Mesenchymal stem cell (in vitro differentiated cells and primary cell): Measurements from ENCODE around the gene STEAP1B.

ENCODE experiments used
- DNase-seq: peaks from one replicate; pipeline ENCODE4 v3.0.0-alpha.2; 2013
- H2AFZ ChIP-seq: one replicate; pipeline ENCODE4 v1.6.1; 2013; ENCODE audit warnings: low read depth, mild to moderate bottlenecking, control low read depth, inconsistent platforms, low read length, moderate library complexity
- H2AK5ac ChIP-seq: 2 replicates; pipeline ENCODE4 v1.6.1; 2013; ENCODE audit warnings: low read length, moderate library complexity, mild to moderate bottlenecking, inconsistent platforms; ENCODE audit not compliant: severe bottlenecking
- H2BK120ac ChIP-seq: one replicate; pipeline ENCODE4 v1.6.1; 2013; ENCODE audit warnings: low read depth, mild to moderate bottlenecking, inconsistent platforms, low read length, moderate library complexity
- H2BK12ac ChIP-seq, 2 experiments: one replicate each; pipeline ENCODE4 v1.6.1; 2013; ENCODE audit warnings: inconsistent platforms in 2 of 2, low read length in 2 of 2, mild to moderate bottlenecking in 2 of 2, moderate library complexity in 2 of 2, control low read depth in 1 of 2
- H2BK15ac ChIP-seq: one replicate; pipeline ENCODE4 v1.6.1; 2013; ENCODE audit warnings: mild to moderate bottlenecking, low read depth, inconsistent platforms; ENCODE audit not compliant: poor library complexity, severe bottlenecking
- H2BK5ac ChIP-seq: 2 replicates; pipeline ENCODE4 v1.6.1; 2013; ENCODE audit warnings: low read depth, mild to moderate bottlenecking, low read length, control low read depth, inconsistent platforms; ENCODE audit not compliant: poor library complexity, severe bottlenecking
- H3K14ac ChIP-seq, 2 experiments: one replicate each; pipeline ENCODE4 v1.6.1; 2013; ENCODE audit warnings: inconsistent platforms in 2 of 2, low read length in 2 of 2, control low read depth in 1 of 2, mild to moderate bottlenecking in 1 of 2, moderate library complexity in 1 of 2
- H3K18ac ChIP-seq, 2 experiments: one replicate each; pipeline ENCODE4 v1.6.1; 2013; ENCODE audit warnings: inconsistent platforms in 2 of 2, low read length in 2 of 2, control low read depth in 1 of 2, low read depth in 1 of 2, mild to moderate bottlenecking in 1 of 2
- H3K23ac ChIP-seq, 2 experiments: one replicate each; pipeline ENCODE4 v1.6.1; 2013; ENCODE audit warnings: inconsistent platforms in 2 of 2, low read length in 2 of 2, mild to moderate bottlenecking in 2 of 2, moderate library complexity in 2 of 2, control low read depth in 1 of 2
- H3K27ac ChIP-seq: 2 replicates; pipeline ENCODE4 v1.5.1; 2013; ENCODE audit warnings: mild to moderate bottlenecking, moderate library complexity, low read length, control low read depth, inconsistent platforms; ENCODE audit not compliant: poor library complexity, severe bottlenecking
- H3K27me3 ChIP-seq, 2 experiments: 2 replicates each; pipeline versions ENCODE4 v1.6.1 to v1.7.0; 2013; ENCODE audit warnings: low read length in 2 of 2, mild to moderate bottlenecking in 2 of 2, moderate library complexity in 2 of 2, control low read depth in 1 of 2, inconsistent platforms in 1 of 2; ENCODE audit not compliant: control insufficient read depth in 1 of 2, insufficient read depth in 1 of 2
- H3K36me3 ChIP-seq, 2 experiments: 2 replicates each; pipeline versions ENCODE4 v1.6.1 to v1.7.0; 2013; ENCODE audit warnings: low read length in 2 of 2, control low read depth in 1 of 2, inconsistent platforms in 1 of 2, low read depth in 1 of 2, mild to moderate bottlenecking in 1 of 2; ENCODE audit not compliant: insufficient read depth in 2 of 2, control insufficient read depth in 1 of 2
- H3K4ac ChIP-seq, 2 experiments: one replicate each; pipeline ENCODE4 v1.6.1; 2013; ENCODE audit warnings: inconsistent platforms in 2 of 2, low read length in 2 of 2, mild to moderate bottlenecking in 2 of 2, moderate library complexity in 2 of 2, control low read depth in 1 of 2, low read depth in 1 of 2
- H3K4me1 ChIP-seq: 2 replicates; pipeline ENCODE4 v1.6.1; 2013; ENCODE audit warnings: low read depth, low read length, control low read depth; ENCODE audit not compliant: control insufficient read depth, insufficient read depth
- H3K4me2 ChIP-seq: 2 replicates; pipeline ENCODE4 v1.6.1; 2013; ENCODE audit warnings: low read length, mild to moderate bottlenecking, inconsistent platforms; ENCODE audit not compliant: poor library complexity, severe bottlenecking
- H3K4me3 ChIP-seq, 2 experiments: 2 replicates each; pipeline versions ENCODE4 v1.5.1 to v1.7.0; 2013; ENCODE audit warnings: low read length in 2 of 2, mild to moderate bottlenecking in 2 of 2, control low read depth in 1 of 2, low read depth in 1 of 2; ENCODE audit not compliant: insufficient read depth in 1 of 2
- H3K79me1 ChIP-seq: replicated peaks from 2 replicates; pipeline ENCODE4 v1.6.1; 2013; ENCODE audit warnings: mild to moderate bottlenecking, control low read depth, low read length, inconsistent platforms; ENCODE audit not compliant: poor library complexity, severe bottlenecking
- H3K9ac ChIP-seq: 2 replicates; pipeline ENCODE4 v1.7.0; 2013; ENCODE audit warnings: mild to moderate bottlenecking, low read length, moderate library complexity
- H3K9me3 ChIP-seq: 2 replicates; pipeline ENCODE4 v1.7.0; 2013; ENCODE audit warnings: mild to moderate bottlenecking, low read length; ENCODE audit not compliant: control insufficient read depth
- H4K8ac ChIP-seq: one replicate; pipeline ENCODE4 v1.6.1; 2013; ENCODE audit warnings: inconsistent platforms, mild to moderate bottlenecking, low read length, moderate library complexity
- H4K91ac ChIP-seq: one replicate; pipeline ENCODE4 v1.6.1; 2013; ENCODE audit warnings: mild to moderate bottlenecking, low read length, inconsistent platforms
- WGBS: methylation state at CpG from one replicate; pipeline ENCODE4 v1.1.7; 2013; ENCODE audit warnings: mixed read lengths; 5-methylcytosine and 5-hydroxymethylcytosine counted together

STEAP1B gene

GRCh38 chr7:22460363-22460988, 39.5 kb downstream of the STEAP1B start:
- no peak overlapping the region for H4K8ac ChIP-seq
- no peak overlapping the region for H2BK5ac ChIP-seq
- no peak overlapping the region for H3K18ac ChIP-seq
- no peak overlapping the region for H3K23ac ChIP-seq
- H2BK12ac ChIP-seq = no peak overlapping the region
- H4K91ac ChIP-seq = no peak overlapping the region
- no peak overlapping the region for H3K4me3 ChIP-seq
- no peak overlapping the region for H3K4ac ChIP-seq
- H3K14ac ChIP-seq = no peak overlapping the region
- no peaks in the 10 kb centered on the region for H3K9me3 ChIP-seq
- H3K79me1 ChIP-seq = no peaks in the 10 kb centered on the region
- DNase-seq = no peak
- H3K27ac ChIP-seq = no peak overlapping the region
- no peak overlapping the region for H2AK5ac ChIP-seq
- 83% methylated on average over 3 of the region's 5 CpGs for WGBS
- H2BK120ac ChIP-seq = no peak overlapping the region
- H3K9ac ChIP-seq = no peak overlapping the region
- no peaks in the 10 kb centered on the region for H3K36me3 ChIP-seq
- H2BK15ac ChIP-seq = no peak overlapping the region
- H2AFZ ChIP-seq = no peak overlapping the region
- peaks cover 0 to 3% of the 10 kb centered on the region in 2 experiments for H3K27me3 ChIP-seq
- no peaks in the 10 kb centered on the region for H3K4me1 ChIP-seq
- no peak overlapping the region for H3K4me2 ChIP-seq

GRCh38 chr7:22457471-22457870, 42.5 kb downstream of the STEAP1B start:
- Histone ChIP-seq H2BK12ac (no peak overlapping the region), H3K4me3 (no peak overlapping the region), H3K9me3 (no peaks in the 10 kb centered on the region), H3K9ac (no peak overlapping the region), H3K27me3 (peaks cover 0 to 16% of the 10 kb centered on the region in 2 experiments), H3K27ac (no peak overlapping the region), H3K14ac (no peak overlapping the region), H3K18ac (no peak overlapping the region), H2AK5ac (no peak overlapping the region), H3K4me2 (no peak overlapping the region), H2BK5ac (no peak overlapping the region), H3K4me1 (no peaks in the 10 kb centered on the region), H2AFZ (no peak overlapping the region), H3K4ac (no peak overlapping the region), H4K8ac (no peak overlapping the region), H2BK15ac (no peak overlapping the region), H3K36me3 (no peaks in the 10 kb centered on the region), H3K23ac (no peak overlapping the region), H2BK120ac (no peak overlapping the region), H3K79me1 (no peaks in the 10 kb centered on the region), H4K91ac (no peak overlapping the region)
- no peak for DNase-seq
- WGBS = 88% methylated on average over 1 of the region's 1 CpG

GRCh38 chr7:22454446-22454845, 45.5 kb downstream of the STEAP1B start:
- no peaks in the 10 kb centered on the region for H3K4me1 ChIP-seq
- H3K36me3 ChIP-seq = no peaks in the 10 kb centered on the region
- no peak overlapping the region for H4K91ac ChIP-seq
- no peak overlapping the region for H2AK5ac ChIP-seq
- no peak overlapping the region for H2BK5ac ChIP-seq
- H3K79me1 ChIP-seq = no peaks in the 10 kb centered on the region
- H3K4me3 ChIP-seq = no peak overlapping the region
- H3K14ac ChIP-seq = no peak overlapping the region
- peaks cover 0 to 19% of the 10 kb centered on the region in 2 experiments for H3K27me3 ChIP-seq
- H3K23ac ChIP-seq = no peak overlapping the region
- no peak overlapping the region for H2BK12ac ChIP-seq
- H3K9ac ChIP-seq = no peak overlapping the region
- H3K27ac ChIP-seq = no peak overlapping the region
- H3K9me3 ChIP-seq = no peaks in the 10 kb centered on the region
- no peak overlapping the region for H2BK120ac ChIP-seq
- H2BK15ac ChIP-seq = no peak overlapping the region
- H4K8ac ChIP-seq = no peak overlapping the region
- 92% methylated on average over 2 of the region's 3 CpGs for WGBS
- no peak overlapping the region for H2AFZ ChIP-seq
- no peak overlapping the region for H3K4ac ChIP-seq
- H3K4me2 ChIP-seq = no peak overlapping the region
- no peak for DNase-seq
- no peak overlapping the region for H3K18ac ChIP-seq

- Histone ChIP-seq H3K36me3 (no peaks in the 10 kb centered on the region), H2BK12ac (no peak overlapping the region), H2BK5ac (no peak overlapping the region), H3K23ac (no peak overlapping the region), H4K91ac (no peak overlapping the region), H3K18ac (no peak overlapping the region), H3K9ac (peak overlapping the region; percentile 60), H2BK15ac (no peak overlapping the region), H3K27ac (no peak overlapping the region), H2AK5ac (no peak overlapping the region), H2AFZ (no peak overlapping the region), H3K9me3 (no peaks in the 10 kb centered on the region), H4K8ac (no peak overlapping the region), H3K14ac (no peak overlapping the region), H3K4me3 (peak overlapping the region in 1 of 2 experiments; percentile 64), H3K4me2 (no peak overlapping the region), H3K27me3 (peaks cover 0 to 19% of the 10 kb centered on the region in 2 experiments), H3K79me1 (no peaks in the 10 kb centered on the region), H2BK120ac (no peak overlapping the region), H3K4me1 (no peaks in the 10 kb centered on the region), H3K4ac (no peak overlapping the region)
- WGBS = 88% methylated on average over 3 of the region's 4 CpGs
- no peak for DNase-seq
Measured at GRCh38 chr7:22452960-22453558, 46.9 kb downstream of the STEAP1B start.
